T-helper 2 cell treated with Interferon-gamma antibody and Interleukin-4, amounts not matched to agents 5 μg/mL and 100 μg/mL, for 36 hours (primary cell): Measurements from ENCODE around the gene CMAS.
"Not testable (repeated sequence)": the region's sequence is repeated elsewhere in the genome, so short reads cannot be mapped to it uniquely, and the experiment has no call there.

Experiments used
- DNase-seq: peaks from one replicate; pipeline ENCODE4 v3.0.0; 2021; ENCODE audit warnings: low spot score
- H3K27ac Mint-ChIP-seq: one replicate; pipeline ENCODE4 v1.8.0; 2021; ENCODE audit warnings: mild to moderate bottlenecking, mixed read lengths
- H3K27me3 Mint-ChIP-seq: one replicate; pipeline ENCODE4 v1.8.0; 2021; ENCODE audit warnings: low read depth, mixed read lengths
- H3K36me3 Mint-ChIP-seq: one replicate; pipeline ENCODE4 v1.8.0; 2021; ENCODE audit warnings: low read depth, mixed read lengths
- H3K4me1 Mint-ChIP-seq: one replicate; pipeline ENCODE4 v1.8.0; 2021; ENCODE audit warnings: low read depth, mixed read lengths
- H3K4me3 Mint-ChIP-seq: one replicate; pipeline ENCODE4 v1.8.0; 2022; ENCODE audit warnings: mild to moderate bottlenecking, moderate library complexity, mixed read lengths
- H3K9me3 Mint-ChIP-seq: one replicate; pipeline ENCODE4 v1.8.0; 2021; ENCODE audit warnings: mixed read lengths

The CMAS gene

DNA sequence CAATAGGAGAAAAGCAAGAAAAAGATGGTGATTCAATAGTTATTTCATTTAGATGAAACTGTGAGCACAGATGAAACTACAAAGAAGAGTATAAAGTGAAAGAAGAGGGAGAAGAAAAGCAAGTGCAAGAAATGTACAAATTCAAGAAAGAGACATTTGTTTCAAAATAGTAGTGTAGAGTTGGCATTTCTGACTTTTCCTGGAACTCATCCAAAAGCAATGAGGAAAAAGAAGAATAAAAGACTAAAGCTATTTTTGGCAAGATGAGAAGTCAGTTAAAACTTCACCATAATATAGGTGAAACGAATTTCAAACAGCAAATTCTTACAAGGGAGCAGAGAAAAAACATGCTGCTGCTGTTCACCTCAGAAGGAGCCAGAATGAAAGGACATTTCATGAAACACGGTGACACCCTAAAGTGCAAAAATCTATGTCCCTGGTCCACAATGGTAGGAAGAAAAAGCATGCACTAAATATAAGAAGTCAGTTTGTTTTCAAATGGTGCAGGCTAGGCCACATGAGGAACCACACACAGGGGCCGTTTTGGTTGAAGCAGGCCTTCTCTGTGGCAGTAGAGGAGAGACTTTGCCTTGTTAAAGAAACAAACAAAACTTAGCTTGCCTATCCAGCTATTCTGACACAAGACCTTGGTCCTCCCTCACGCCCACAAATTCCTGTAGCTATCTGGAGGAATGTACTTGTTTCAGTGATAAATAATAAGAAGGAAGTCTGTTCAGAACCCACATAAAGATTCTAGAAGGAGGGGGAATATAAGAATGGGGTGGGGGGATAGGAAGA lies 11.1 kb upstream of the CMAS start:
- Mint-ChIP-seq H3K36me3 (no peaks in the 10 kb centered on the region), H3K27ac (no peak overlapping the region), H3K4me3 (no peak overlapping the region), H3K9me3 (no peaks in the 10 kb centered on the region), H3K4me1 (peaks cover 3% of the 10 kb centered on the region), H3K27me3 (peaks cover 2% of the 10 kb centered on the region)
- DNase-seq: no peak

- H3K27me3 Mint-ChIP-seq: peaks cover 9% of the 10 kb centered on the region
- peaks cover 10% of the 10 kb centered on the region for H3K4me1 Mint-ChIP-seq
- DNase-seq: no peak
- no peak overlapping the region for H3K27ac Mint-ChIP-seq
- no peak overlapping the region for H3K4me3 Mint-ChIP-seq
- H3K36me3 Mint-ChIP-seq: no peaks in the 10 kb centered on the region
- no peaks in the 10 kb centered on the region for H3K9me3 Mint-ChIP-seq
These were observed 8.1 kb upstream of the CMAS start for GRCh38 chr12:22037947-22038346.

DNA sequence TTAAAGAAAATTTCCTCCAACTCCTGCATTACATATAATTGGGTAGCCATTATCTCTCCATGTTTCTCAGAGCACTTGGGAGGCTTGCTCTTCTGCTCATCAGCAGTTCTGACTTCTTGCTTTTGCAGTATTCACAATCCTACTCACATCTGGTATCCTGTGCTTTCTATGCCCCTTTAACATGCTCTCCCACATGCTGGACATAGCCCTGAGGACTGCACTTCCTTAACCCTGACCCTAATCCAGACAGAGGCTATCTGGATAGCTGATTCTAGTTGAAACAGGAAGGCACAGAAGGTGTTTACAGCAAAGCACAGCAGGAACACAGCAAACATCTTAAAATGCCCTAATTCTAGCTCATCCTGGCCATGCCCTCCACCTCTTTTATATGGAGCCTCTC lies 7.3 kb upstream of the CMAS start:
- Mint-ChIP-seq H3K27ac (no peak overlapping the region), H3K36me3 (no peaks in the 10 kb centered on the region), H3K27me3 (peaks cover 9% of the 10 kb centered on the region), H3K4me1 (peaks cover 14% of the 10 kb centered on the region), H3K9me3 (no peaks in the 10 kb centered on the region), H3K4me3 (no peak overlapping the region)
- no peak for DNase-seq

DNA sequence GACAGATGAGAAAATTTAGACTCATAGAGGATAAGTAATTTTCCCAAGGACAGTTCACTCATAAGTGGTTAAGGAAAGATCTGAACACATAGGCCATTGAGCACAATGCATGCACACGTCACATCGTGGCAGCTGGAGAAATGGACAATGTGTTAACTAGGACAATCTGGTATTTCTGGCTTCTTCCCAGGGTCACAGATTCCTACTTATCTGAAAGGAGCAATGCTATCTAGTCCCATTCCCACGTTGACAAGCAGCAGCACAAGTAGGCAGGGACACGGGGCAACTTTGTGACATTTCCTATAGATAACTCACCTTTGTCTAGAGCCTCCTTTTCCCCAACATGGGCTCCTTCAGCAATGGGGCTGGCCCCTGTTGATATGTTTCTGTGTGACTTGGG lies 6.7 kb upstream of the CMAS start:
- peaks cover 9% of the 10 kb centered on the region for H3K27me3 Mint-ChIP-seq
- DNase-seq: no peak
- H3K36me3 Mint-ChIP-seq: no peaks in the 10 kb centered on the region
- no peaks in the 10 kb centered on the region for H3K9me3 Mint-ChIP-seq
- H3K4me3 Mint-ChIP-seq: no peak overlapping the region
- no peak overlapping the region for H3K27ac Mint-ChIP-seq
- H3K4me1 Mint-ChIP-seq: peaks cover 14% of the 10 kb centered on the region

- no peak overlapping the region for H3K27ac Mint-ChIP-seq
- peak; percentile 36 for DNase-seq
- H3K4me3 Mint-ChIP-seq: no peak overlapping the region
These were observed 2.9 kb upstream of the CMAS start for GRCh38 chr12:22042976-22043669.

DNA sequence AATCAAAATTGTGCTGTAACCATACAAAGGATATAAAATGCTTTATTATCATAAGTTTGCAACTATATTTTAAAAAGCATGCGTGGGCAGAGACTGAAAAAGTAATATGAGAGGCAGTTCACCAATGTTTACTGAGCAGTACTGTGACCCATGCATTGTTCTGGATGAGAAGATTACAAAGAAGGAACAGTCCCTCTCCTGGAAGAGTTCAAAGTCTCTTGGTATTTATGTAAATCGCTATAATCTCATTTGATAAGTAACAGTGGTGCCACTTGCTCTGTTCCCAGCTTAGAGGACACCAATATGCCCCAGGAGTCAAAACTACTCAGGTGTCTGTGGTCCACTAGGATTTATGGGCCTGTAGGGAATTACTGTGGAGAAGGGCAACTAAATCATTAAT lies 2.1 kb upstream of the CMAS start:
- peaks cover 30% of the 10 kb centered on the region for H3K4me1 Mint-ChIP-seq
- no peak for DNase-seq
- no peak overlapping the region for H3K4me3 Mint-ChIP-seq
- H3K27me3 Mint-ChIP-seq: peaks cover 9% of the 10 kb centered on the region
- H3K27ac Mint-ChIP-seq: no peak overlapping the region
- no peaks in the 10 kb centered on the region for H3K36me3 Mint-ChIP-seq
- H3K9me3 Mint-ChIP-seq: no peaks in the 10 kb centered on the region

More at GRCh38 chr12:22042976-22043669, 2.9 kb upstream of the CMAS start:
- Mint-ChIP-seq H3K27me3 (peaks cover 9% of the 10 kb centered on the region), H3K9me3 (no peaks in the 10 kb centered on the region), H3K4me1 (peaks cover 25% of the 10 kb centered on the region), H3K36me3 (no peaks in the 10 kb centered on the region)

DNA sequence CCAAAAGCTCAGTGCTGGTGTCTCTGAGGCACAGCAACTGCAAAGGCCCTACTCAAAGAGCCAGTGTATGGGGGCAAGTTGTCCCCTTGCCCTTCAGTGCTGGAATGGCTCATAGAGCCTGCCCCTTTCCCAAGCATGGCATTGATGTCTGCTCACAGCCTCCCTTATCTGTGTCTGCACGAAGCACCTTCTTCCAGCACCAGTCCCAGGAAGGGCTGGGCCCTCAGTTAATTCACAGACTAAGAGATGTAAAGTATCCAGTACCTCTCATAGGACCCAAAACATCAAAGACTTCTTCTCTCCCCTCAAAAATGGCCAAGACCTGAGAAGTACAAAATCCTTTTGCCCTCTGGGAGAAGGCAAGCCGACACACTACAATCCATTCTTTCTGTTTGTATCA lies 1.6 kb upstream of the CMAS start:
- H3K4me1 Mint-ChIP-seq: peaks cover 30% of the 10 kb centered on the region
- H3K27ac Mint-ChIP-seq: no peak overlapping the region
- H3K36me3 Mint-ChIP-seq: peaks cover 3% of the 10 kb centered on the region
- H3K4me3 Mint-ChIP-seq: no peak overlapping the region
- H3K27me3 Mint-ChIP-seq: peaks cover 9% of the 10 kb centered on the region
- no peak for DNase-seq
- H3K9me3 Mint-ChIP-seq: no peaks in the 10 kb centered on the region

GRCh38 chr12:22046968-22047390 lies 961 bp downstream of the CMAS start:
- Mint-ChIP-seq H3K27me3 (no peaks in the 10 kb centered on the region), H3K4me1 (peaks cover 38% of the 10 kb centered on the region), H3K27ac (peak overlapping the region; percentile 87), H3K36me3 (peaks cover 6% of the 10 kb centered on the region), H3K9me3 (no peaks in the 10 kb centered on the region), H3K4me3 (peak overlapping the region; percentile 98)
- DNase-seq: no peak

GRCh38 chr12:22047494-22047893 lies 1.5 kb downstream of the CMAS start:
- Mint-ChIP-seq H3K27ac (no peak overlapping the region), H3K4me1 (peaks cover 34% of the 10 kb centered on the region), H3K27me3 (no peaks in the 10 kb centered on the region), H3K36me3 (peaks cover 6% of the 10 kb centered on the region), H3K9me3 (no peaks in the 10 kb centered on the region), H3K4me3 (peak overlapping the region; percentile 98)
- DNase-seq: no peak

DNA sequence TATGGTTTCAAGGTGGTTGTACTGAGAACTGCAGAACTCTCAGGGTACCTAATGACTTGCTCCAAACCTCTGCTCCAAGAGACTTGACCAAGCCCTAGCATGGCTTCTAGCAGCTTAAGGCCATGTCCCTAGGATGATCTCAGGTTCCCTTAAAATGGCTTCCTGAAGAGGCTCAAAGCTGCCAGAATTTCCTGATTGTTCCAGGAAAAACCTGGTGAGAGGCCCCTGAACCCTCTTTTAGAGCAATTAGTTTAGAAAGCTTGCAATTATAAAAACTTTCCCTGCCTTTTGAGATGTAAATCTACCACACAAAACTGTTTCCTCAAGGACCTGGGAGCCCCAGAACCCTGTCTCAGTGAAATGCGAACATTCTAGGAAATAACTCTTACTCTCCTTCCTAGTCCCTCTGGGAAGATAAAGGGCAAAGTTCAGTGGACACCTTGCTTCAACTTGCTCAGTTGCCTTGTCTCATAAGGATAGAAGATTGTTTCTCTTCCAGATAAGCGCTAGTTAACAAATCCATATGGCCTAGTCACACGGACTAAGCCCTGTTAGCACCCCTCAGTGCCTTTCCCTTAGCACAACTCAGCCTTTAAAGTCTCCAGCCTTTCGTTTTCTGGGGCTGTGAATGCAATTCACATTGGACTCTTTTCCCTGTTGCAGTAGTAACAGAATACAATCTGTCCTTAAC lies 2.5 kb downstream of the CMAS start:
- H3K27me3 Mint-ChIP-seq: no peaks in the 10 kb centered on the region
- H3K4me1 Mint-ChIP-seq: peaks cover 29% of the 10 kb centered on the region
- no peak overlapping the region for H3K27ac Mint-ChIP-seq
- no peaks in the 10 kb centered on the region for H3K9me3 Mint-ChIP-seq
- H3K36me3 Mint-ChIP-seq: peaks cover 6% of the 10 kb centered on the region
- H3K4me3 Mint-ChIP-seq: no peak overlapping the region
- no peak for DNase-seq

- DNase-seq: no peak
- H3K4me3 Mint-ChIP-seq: no peak overlapping the region
- no peak overlapping the region for H3K27ac Mint-ChIP-seq
- H3K36me3 Mint-ChIP-seq: peaks cover 6% of the 10 kb centered on the region
- H3K9me3 Mint-ChIP-seq: no peaks in the 10 kb centered on the region
- peaks cover 29% of the 10 kb centered on the region for H3K4me1 Mint-ChIP-seq
- H3K27me3 Mint-ChIP-seq: no peaks in the 10 kb centered on the region
These were observed 4.1 kb downstream of the CMAS start for GRCh38 chr12:22050078-22050477.

DNA sequence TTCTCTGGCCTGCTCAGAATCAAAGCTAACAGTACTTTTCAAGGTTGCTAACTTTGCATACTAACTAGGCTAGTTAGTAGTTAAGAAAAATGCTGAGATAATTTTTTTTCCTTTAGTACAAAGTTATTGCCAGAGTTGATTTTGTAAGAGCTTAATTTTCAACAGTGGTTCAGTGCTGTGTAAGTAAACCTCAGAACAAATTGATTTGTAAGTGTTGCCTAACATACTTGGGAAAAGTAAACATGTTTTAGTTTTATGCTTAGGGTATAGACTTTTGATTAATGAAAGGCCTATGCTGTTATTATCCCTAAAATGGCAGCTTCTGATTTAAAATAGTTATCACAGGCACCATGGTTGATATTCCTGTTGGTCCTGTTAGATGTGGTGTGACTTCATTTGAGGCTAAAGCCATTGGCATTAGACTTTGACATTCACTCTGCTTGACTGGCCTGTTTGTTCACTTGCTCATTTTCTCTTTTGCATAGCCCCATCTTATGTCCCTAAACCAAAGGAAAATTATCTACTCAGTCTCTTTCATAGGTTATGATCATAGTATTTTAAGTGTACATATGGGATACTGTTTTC lies 5.2 kb downstream of the CMAS start:
- no peak for DNase-seq
- no peaks in the 10 kb centered on the region for H3K9me3 Mint-ChIP-seq
- H3K27ac Mint-ChIP-seq: no peak overlapping the region
- peaks cover 27% of the 10 kb centered on the region for H3K4me1 Mint-ChIP-seq
- peaks cover 9% of the 10 kb centered on the region for H3K36me3 Mint-ChIP-seq
- H3K27me3 Mint-ChIP-seq: no peaks in the 10 kb centered on the region
- H3K4me3 Mint-ChIP-seq: no peak overlapping the region

DNA sequence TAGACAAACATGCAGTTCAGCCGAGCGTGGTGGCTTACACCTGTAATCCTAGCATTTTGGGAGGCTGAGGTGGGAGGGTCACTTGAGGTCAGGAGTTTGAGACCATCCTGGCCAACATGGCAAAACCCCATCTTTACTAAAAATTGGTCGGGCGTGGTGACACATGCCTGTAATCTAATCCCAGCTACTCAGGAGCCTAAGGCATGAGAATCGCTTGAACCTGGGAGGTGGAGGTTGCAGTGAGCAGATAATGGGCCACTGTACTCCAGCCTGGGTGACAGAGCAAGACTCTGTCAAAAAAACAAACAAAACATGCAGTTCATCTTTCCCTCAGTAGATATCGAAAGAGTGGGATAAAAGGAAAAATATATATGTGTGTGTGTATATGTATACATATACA lies 7.0 kb downstream of the CMAS start:
- H3K9me3 Mint-ChIP-seq, DNase-seq: not testable (repeated sequence)
- peaks cover 16% of the 10 kb centered on the region for H3K4me1 Mint-ChIP-seq

GRCh38 chr12:22054155-22054554 lies 8.1 kb downstream of the CMAS start:
- Mint-ChIP-seq H3K4me3 (no peak overlapping the region), H3K9me3 (no peaks in the 10 kb centered on the region), H3K27ac (no peak overlapping the region), H3K4me1 (peaks cover 10% of the 10 kb centered on the region), H3K27me3 (no peaks in the 10 kb centered on the region), H3K36me3 (peaks cover 15% of the 10 kb centered on the region)
- DNase-seq: no peak

More for the DNA sequence above, 7.0 kb downstream of the CMAS start:
- H3K4me3 Mint-ChIP-seq, H3K27ac Mint-ChIP-seq, H3K27me3 Mint-ChIP-seq: not testable (repeated sequence)
- H3K36me3 Mint-ChIP-seq: peaks cover 16% of the 10 kb centered on the region
